Epithelial cell of esophagus (primary cell): ENCODE data around the gene CDH4.

Source experiments
- DNase-seq: peaks from one replicate; pipeline ENCODE4 v3.0.0; 2010; ENCODE audit warnings: low read depth
- H3K4me3 ChIP-seq: 2 replicates; pipeline ENCODE4 v1.5.1; 2011; ENCODE audit warnings: mild to moderate bottlenecking, low read length, control low read depth
- TF ChIP-seq, protein P1 (sequence below): IDR thresholded peaks from 2 replicates; pipeline ENCODE4 v1.5.1; 2011; ENCODE audit warnings: low read depth, mild to moderate bottlenecking, low read length, control low read depth, inconsistent platforms; ENCODE audit not compliant: insufficient read depth; ENCODE audit errors: missing control alignments

CDH4 gene

DNA sequence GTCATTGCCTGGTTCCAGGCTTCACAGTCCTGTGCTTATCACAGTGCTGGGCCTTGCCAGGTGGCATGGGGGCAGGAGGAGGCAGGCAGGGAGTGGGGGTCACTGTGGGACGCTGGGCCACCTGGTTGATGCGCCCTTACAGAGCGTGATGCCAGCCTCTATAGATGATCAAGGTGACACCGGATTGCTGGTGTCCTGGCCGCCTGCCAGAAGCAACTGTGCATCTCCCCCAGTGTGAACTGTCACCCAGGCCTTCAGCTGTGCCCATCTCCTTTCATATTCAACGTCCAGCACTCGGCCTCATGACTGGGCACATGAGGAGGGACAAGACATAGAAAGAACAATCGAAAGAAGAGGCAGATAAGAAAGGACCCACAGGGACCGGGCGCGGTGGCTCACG is 494.7 kb downstream of the CDH4 start:
- no peak for DNase-seq
- TF ChIP-seq, protein P1, sequence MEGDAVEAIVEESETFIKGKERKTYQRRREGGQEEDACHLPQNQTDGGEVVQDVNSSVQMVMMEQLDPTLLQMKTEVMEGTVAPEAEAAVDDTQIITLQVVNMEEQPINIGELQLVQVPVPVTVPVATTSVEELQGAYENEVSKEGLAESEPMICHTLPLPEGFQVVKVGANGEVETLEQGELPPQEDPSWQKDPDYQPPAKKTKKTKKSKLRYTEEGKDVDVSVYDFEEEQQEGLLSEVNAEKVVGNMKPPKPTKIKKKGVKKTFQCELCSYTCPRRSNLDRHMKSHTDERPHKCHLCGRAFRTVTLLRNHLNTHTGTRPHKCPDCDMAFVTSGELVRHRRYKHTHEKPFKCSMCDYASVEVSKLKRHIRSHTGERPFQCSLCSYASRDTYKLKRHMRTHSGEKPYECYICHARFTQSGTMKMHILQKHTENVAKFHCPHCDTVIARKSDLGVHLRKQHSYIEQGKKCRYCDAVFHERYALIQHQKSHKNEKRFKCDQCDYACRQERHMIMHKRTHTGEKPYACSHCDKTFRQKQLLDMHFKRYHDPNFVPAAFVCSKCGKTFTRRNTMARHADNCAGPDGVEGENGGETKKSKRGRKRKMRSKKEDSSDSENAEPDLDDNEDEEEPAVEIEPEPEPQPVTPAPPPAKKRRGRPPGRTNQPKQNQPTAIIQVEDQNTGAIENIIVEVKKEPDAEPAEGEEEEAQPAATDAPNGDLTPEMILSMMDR: no peak
- H3K4me3 ChIP-seq: no peak overlapping the region

GRCh38 chr20:61748376-61748775 is 496.3 kb downstream of the CDH4 start:
- TF ChIP-seq, protein P1: no peak
- no peak for DNase-seq
- no peak overlapping the region for H3K4me3 ChIP-seq

DNA sequence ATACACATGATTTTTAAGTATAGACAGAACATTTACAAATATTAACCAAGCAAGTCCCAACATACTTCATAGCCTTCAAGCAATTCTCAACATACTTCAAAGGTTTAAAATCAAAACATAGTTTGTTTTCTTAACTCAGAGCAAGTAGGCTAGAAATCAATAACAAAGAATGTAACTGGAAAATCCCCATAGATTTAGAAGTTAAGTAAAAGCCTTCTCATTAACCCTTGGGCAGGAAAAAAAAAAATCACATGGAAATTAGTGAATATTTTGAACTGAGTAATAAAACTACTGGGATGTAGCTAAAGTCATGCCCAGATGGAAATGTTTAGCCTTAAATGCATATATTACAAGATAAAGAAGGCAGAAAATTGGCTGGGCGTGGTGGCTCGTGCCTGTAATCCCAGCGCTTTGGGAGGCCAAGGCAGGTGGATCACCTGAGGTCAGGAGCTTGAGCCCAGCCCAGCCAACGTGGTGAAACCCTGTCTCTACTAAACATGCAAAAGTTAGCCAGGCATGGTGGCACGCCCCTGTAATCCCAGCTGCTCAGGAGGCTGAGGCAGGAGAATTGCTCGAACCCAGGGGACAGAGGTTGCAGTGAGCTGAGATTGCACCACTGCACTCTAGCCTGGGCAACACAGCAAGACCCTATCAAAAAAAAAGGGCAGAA is 497.5 kb downstream of the CDH4 start:
- TF ChIP-seq, protein P1: no peak
- DNase-seq: no peak
- no peak overlapping the region for H3K4me3 ChIP-seq

DNA sequence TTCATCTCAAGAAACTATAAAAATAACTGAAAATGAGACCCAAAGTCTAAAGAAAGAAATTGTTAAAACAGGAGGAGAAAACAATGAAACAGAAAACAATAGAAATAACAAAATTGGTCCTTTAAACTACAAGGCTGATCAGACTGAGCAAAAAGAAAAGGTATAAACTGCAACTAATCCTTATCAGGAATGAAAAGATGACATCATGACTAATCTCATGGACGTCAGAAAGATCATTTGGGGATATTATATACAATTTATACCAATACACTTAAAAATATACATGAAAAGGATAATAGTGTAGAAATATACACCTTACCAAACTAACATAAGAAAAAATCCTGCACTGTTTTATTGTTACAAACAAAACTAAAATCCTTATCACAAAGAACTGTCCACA is 498.0 kb downstream of the CDH4 start:
- H3K4me3 ChIP-seq: no peak overlapping the region
- TF ChIP-seq, protein P1: no peak

GRCh38 chr20:61752576-61752975 is 500.5 kb downstream of the CDH4 start:
- no peak overlapping the region for H3K4me3 ChIP-seq
- TF ChIP-seq, protein P1: no peak
- DNase-seq: no peak

More for the DNA sequence above, 498.0 kb downstream of the CDH4 start:
- DNase-seq: no peak

GRCh38 chr20:61753316-61753942 is 501.4 kb downstream of the CDH4 start:
- TF ChIP-seq, protein P1: no peak
- DNase-seq: peak; percentile 31
- no peak overlapping the region for H3K4me3 ChIP-seq
